Measurements from ENCODE around the gene EFNA4.
"Not testable (repeated sequence)": the region's sequence is repeated elsewhere in the genome, so short reads cannot be mapped to it uniquely, and the experiment has no call there.

EFNA4 gene

DNA sequence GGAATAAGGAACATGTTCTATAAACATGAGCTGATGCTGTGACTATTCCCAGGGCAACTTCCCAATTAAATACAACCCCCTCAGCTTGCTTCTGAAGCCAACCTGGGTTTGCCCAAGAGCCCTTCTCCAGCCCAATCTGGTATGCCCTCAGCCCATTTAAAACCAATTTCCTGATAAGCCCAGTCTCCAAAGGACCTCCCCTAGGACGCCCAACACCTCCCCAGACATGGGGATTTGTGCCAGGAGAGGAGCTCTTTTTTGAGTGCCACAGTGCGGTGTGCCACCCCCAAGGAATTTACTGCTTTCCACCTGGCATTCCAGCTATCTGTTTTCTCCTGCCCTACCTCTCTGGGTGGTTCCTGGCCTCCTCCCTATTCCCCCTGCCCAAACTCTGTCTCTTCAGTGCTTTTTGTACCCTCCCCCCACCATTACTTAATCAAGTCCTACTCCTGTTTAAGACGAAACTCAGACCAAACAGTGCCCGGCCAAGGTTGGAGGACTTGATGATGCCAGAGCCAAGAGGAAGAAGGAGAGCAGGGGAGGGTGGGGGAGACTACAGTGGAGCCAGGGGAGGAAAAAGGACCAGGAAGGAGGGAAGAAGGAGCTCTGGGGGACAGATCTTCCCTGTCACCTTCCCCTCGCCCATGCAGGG lies 52.7 kb downstream of the EFNA4 start:
- Histone ChIP-seq H3K79me2 (ENCODE audit: control insufficient read depth, low read length) (no peaks in the 10 kb centered on the region), H3K4me3 (ENCODE audit: low read length) (no peak overlapping the region), H3K9me3 (ENCODE audit: control insufficient read depth, insufficient read depth, low read length) (no peaks in the 10 kb centered on the region), H4K20me1 (ENCODE audit: control insufficient read depth, insufficient read depth, low read depth, low read length) (no peaks in the 10 kb centered on the region), H3K4me1 (ENCODE audit: control insufficient read depth, low read length) (no peaks in the 10 kb centered on the region), H3K4me2 (ENCODE audit: low read length) (no peak overlapping the region), H3K27me3 (ENCODE audit: control insufficient read depth, low read length) (peaks cover 38% of the 10 kb centered on the region), H3F3A (ENCODE audit: control insufficient read depth, insufficient read depth) (no peaks in the 10 kb centered on the region), H3K9me2 (replicated peaks; ENCODE audit: control insufficient read depth, low read length) (no peaks in the 10 kb centered on the region), H3K27ac (ENCODE audit: low read depth, low read length) (no peak overlapping the region), H3K36me3 (ENCODE audit: control insufficient read depth, low read length) (no peaks in the 10 kb centered on the region)
- TF ChIP-seq EZH2phosphoT487 (IDR thresholded peaks at IDR 0.05; ENCODE audit: borderline replicate concordance, low read length): no peak
- TF ChIP-seq, protein P1, sequence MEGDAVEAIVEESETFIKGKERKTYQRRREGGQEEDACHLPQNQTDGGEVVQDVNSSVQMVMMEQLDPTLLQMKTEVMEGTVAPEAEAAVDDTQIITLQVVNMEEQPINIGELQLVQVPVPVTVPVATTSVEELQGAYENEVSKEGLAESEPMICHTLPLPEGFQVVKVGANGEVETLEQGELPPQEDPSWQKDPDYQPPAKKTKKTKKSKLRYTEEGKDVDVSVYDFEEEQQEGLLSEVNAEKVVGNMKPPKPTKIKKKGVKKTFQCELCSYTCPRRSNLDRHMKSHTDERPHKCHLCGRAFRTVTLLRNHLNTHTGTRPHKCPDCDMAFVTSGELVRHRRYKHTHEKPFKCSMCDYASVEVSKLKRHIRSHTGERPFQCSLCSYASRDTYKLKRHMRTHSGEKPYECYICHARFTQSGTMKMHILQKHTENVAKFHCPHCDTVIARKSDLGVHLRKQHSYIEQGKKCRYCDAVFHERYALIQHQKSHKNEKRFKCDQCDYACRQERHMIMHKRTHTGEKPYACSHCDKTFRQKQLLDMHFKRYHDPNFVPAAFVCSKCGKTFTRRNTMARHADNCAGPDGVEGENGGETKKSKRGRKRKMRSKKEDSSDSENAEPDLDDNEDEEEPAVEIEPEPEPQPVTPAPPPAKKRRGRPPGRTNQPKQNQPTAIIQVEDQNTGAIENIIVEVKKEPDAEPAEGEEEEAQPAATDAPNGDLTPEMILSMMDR (IDR thresholded peaks at IDR 0.05; ENCODE audit: low read depth, low read length, poor library complexity, severe bottlenecking): no peak

DNA sequence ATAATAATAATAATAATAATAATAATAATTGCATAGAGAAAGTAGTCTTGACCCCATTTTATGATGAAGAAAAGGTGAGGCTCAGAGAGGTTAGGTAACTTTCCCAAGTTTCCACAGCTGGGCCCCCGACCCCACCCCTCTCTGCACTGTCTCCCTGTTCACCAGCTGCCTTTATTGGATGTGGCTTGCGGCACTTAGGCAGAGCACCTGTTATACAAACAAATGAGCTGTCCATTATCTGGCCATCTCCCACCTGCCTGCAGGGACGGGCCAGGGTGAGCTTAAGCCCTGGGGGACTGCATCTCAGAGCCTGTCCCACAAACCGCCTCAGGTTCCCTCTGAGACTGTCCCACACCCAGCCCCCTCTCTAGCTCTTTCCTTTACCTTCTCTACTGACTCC lies 54.1 kb downstream of the EFNA4 start:
- Histone ChIP-seq H3K9me3 (ENCODE audit: control insufficient read depth, insufficient read depth, low read length) (no peaks in the 10 kb centered on the region), H3F3A (ENCODE audit: control insufficient read depth, insufficient read depth) (no peaks in the 10 kb centered on the region), H3K27ac (ENCODE audit: low read depth, low read length) (no peak overlapping the region), H4K20me1 (ENCODE audit: control insufficient read depth, insufficient read depth, low read depth, low read length) (no peaks in the 10 kb centered on the region), H3K4me1 (ENCODE audit: control insufficient read depth, low read length) (no peaks in the 10 kb centered on the region), H3K9me2 (replicated peaks; ENCODE audit: control insufficient read depth, low read length) (no peaks in the 10 kb centered on the region), H3K4me3 (ENCODE audit: low read length) (no peak overlapping the region), H3K79me2 (ENCODE audit: control insufficient read depth, low read length) (no peaks in the 10 kb centered on the region), H3K27me3 (ENCODE audit: control insufficient read depth, low read length) (peaks cover 42% of the 10 kb centered on the region), H3K4me2 (ENCODE audit: low read length) (no peak overlapping the region), H3K36me3 (ENCODE audit: control insufficient read depth, low read length) (no peaks in the 10 kb centered on the region)
- TF ChIP-seq, protein P1 (IDR thresholded peaks at IDR 0.05; ENCODE audit: low read depth, low read length, poor library complexity, severe bottlenecking): no peak
- TF ChIP-seq EZH2phosphoT487 (IDR thresholded peaks at IDR 0.05; ENCODE audit: borderline replicate concordance, low read length): no peak

DNA sequence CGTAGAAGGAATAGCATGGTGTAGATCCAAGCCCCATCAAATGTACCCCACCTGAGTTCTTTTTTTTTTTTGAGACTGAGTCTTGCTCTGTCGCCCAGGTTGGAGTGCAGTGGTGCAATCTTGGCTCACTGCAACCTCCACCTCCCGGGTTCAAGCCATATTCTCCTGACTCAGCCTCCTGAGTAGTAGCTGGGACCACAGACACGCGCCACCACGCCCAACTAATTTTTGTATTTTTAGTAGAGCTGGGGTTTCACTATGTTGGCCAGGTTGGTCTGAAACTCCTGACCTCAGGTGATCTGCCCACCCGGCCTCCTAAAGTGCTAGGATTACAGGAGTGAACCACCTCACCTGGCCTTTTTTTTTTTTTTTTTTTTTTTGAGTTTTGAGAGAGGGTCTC lies 54.5 kb downstream of the EFNA4 start:
- not testable (repeated sequence) for H3K36me3 ChIP-seq (ENCODE audit: control insufficient read depth, low read length)
- H3K27me3 ChIP-seq (ENCODE audit: control insufficient read depth, low read length): peaks cover 43% of the 10 kb centered on the region

More for the DNA sequence above, 54.5 kb downstream of the EFNA4 start:
- not testable (repeated sequence) for H3K4me2 ChIP-seq (ENCODE audit: low read length); H3K9me3 ChIP-seq (ENCODE audit: control insufficient read depth, insufficient read depth, low read length); H3F3A ChIP-seq (ENCODE audit: control insufficient read depth, insufficient read depth); H3K9me2 ChIP-seq (replicated peaks; ENCODE audit: control insufficient read depth, low read length); H3K27ac ChIP-seq (ENCODE audit: low read depth, low read length); H3K79me2 ChIP-seq (ENCODE audit: control insufficient read depth, low read length); H4K20me1 ChIP-seq (ENCODE audit: control insufficient read depth, insufficient read depth, low read depth, low read length); H3K4me1 ChIP-seq (ENCODE audit: control insufficient read depth, low read length); H3K4me3 ChIP-seq (ENCODE audit: low read length)
